Measurements from ENCODE around the gene CEP112.

DNA sequence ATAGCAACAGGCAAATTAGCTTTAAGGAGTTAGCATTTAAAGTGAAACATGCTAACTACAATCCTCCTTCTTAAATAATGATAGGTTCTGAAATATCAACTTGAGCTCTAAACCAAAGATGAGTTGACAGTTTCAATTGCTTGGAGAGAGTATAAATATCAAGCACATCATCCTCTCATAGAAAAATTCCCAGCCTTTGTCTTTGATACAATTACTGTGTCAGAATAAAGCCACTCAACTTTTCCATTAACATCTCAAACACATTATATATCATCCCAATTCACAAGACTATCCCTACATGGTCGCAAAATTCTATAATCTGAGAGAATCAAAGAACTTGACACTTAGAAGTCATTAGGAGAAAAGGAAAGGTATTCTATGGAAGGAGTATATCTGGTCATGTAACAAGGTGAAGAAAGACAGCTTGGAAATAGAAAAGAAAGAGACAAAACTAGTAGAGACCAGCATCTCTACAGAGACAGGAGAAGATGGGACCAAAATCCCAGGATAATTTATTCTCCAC lies 189.8 kb downstream of the CEP112 start:
- TF ChIP-seq EZH2phosphoT487 (IDR thresholded peaks at IDR 0.05; ENCODE audit: unreplicated experiment): no peak
- no peak for TF ChIP-seq ZNF114 (CRISPR knock-in tag; IDR thresholded peaks at IDR 0.05)
- TF ChIP-seq, protein P1, sequence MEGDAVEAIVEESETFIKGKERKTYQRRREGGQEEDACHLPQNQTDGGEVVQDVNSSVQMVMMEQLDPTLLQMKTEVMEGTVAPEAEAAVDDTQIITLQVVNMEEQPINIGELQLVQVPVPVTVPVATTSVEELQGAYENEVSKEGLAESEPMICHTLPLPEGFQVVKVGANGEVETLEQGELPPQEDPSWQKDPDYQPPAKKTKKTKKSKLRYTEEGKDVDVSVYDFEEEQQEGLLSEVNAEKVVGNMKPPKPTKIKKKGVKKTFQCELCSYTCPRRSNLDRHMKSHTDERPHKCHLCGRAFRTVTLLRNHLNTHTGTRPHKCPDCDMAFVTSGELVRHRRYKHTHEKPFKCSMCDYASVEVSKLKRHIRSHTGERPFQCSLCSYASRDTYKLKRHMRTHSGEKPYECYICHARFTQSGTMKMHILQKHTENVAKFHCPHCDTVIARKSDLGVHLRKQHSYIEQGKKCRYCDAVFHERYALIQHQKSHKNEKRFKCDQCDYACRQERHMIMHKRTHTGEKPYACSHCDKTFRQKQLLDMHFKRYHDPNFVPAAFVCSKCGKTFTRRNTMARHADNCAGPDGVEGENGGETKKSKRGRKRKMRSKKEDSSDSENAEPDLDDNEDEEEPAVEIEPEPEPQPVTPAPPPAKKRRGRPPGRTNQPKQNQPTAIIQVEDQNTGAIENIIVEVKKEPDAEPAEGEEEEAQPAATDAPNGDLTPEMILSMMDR (conservative IDR thresholded peaks at IDR 0.05; ENCODE audit: low read depth in 2 of 2): no peak
- no peak for TF ChIP-seq EZH2 (IDR thresholded peaks at IDR 0.05; ENCODE audit: low read depth, unreplicated experiment)
